Glutamatergic neuron (in vitro differentiated cells): ENCODE results near the gene FNDC11. TPM values are rescaled to one million over a fixed set of nuclear protein-coding genes. Genes with fewer than 3 reads are reported as not detected.

ENCODE experiments used
- DNase-seq: peaks from one replicate; pipeline ENCODE4 v3.0.0; 2022
- H3K27ac Mint-ChIP-seq: one replicate; pipeline ENCODE4 v1.8.0; 2020; ENCODE audit warnings: mild to moderate bottlenecking, mixed read lengths, inconsistent platforms; ENCODE audit not compliant: unreplicated experiment
- H3K27me3 Mint-ChIP-seq: one replicate; pipeline ENCODE4 v1.8.0; 2020; ENCODE audit warnings: mild to moderate bottlenecking, moderate library complexity, mixed read lengths, inconsistent platforms; ENCODE audit not compliant: unreplicated experiment
- H3K36me3 Mint-ChIP-seq: one replicate; pipeline ENCODE4 v1.8.0; 2020; ENCODE audit warnings: mild to moderate bottlenecking, mixed read lengths, inconsistent platforms; ENCODE audit not compliant: unreplicated experiment
- H3K4me1 Mint-ChIP-seq: one replicate; pipeline ENCODE4 v1.8.0; 2020; ENCODE audit warnings: mild to moderate bottlenecking, low read depth, mixed read lengths, inconsistent platforms; ENCODE audit not compliant: unreplicated experiment
- H3K4me3 Mint-ChIP-seq: one replicate; pipeline ENCODE4 v1.8.0; 2020; ENCODE audit warnings: mild to moderate bottlenecking, mixed read lengths, inconsistent platforms; ENCODE audit not compliant: unreplicated experiment
- H3K9me3 Mint-ChIP-seq: one replicate; pipeline ENCODE4 v1.8.0; 2020; ENCODE audit warnings: mild to moderate bottlenecking, moderate library complexity, mixed read lengths, inconsistent platforms; ENCODE audit not compliant: unreplicated experiment
- CTCF ChIP-seq: fragments of 200-600 bp; sonication (generic); IDR thresholded peaks from one replicate; pipeline ENCODE4 v1.5.0; 2021; ENCODE audit not compliant: partially characterized antibody, unreplicated experiment
- total RNA-seq: library from RNA; stranded (reverse); fragmentation: NEBNext Ultra II Directional; extraction: Animal tissue kit (Norgen Biotek cat#: 25700); gene quantifications from one replicate; pipeline ENCODE4 v1.2.1, GENCODE V29; 2021; ENCODE audit not compliant: unreplicated experiment

FNDC11 gene
- total RNA-seq, 1 donor from 2014 or later: 9.3 TPM

GRCh38 chr20:63543733-63544132 lies 10.2 kb upstream of the FNDC11 start:
- Mint-ChIP-seq H3K36me3 (peaks cover 5% of the 10 kb centered on the region), H3K4me3 (peak overlapping the region; percentile 51)

GRCh38 chr20:63544241-63544957 lies 9.6 kb upstream of the FNDC11 start:
- Mint-ChIP-seq H3K27me3 (peaks cover 4% of the 10 kb centered on the region), H3K27ac (no peak overlapping the region), H3K4me3 (no peak overlapping the region), H3K9me3 (peaks cover 8% of the 10 kb centered on the region), H3K36me3 (peaks cover 5% of the 10 kb centered on the region), H3K4me1 (peaks cover 3% of the 10 kb centered on the region)
- no peak for DNase-seq
- TF ChIP-seq CTCF: no peak

More at GRCh38 chr20:63543733-63544132, 10.2 kb upstream of the FNDC11 start:
- no peak for DNase-seq
- peaks cover 8% of the 10 kb centered on the region for H3K9me3 Mint-ChIP-seq
- H3K4me1 Mint-ChIP-seq: peaks cover 3% of the 10 kb centered on the region
- no peak for TF ChIP-seq CTCF
- H3K27me3 Mint-ChIP-seq: peaks cover 4% of the 10 kb centered on the region
- H3K27ac Mint-ChIP-seq: peak overlapping the region; percentile 59

DNA sequence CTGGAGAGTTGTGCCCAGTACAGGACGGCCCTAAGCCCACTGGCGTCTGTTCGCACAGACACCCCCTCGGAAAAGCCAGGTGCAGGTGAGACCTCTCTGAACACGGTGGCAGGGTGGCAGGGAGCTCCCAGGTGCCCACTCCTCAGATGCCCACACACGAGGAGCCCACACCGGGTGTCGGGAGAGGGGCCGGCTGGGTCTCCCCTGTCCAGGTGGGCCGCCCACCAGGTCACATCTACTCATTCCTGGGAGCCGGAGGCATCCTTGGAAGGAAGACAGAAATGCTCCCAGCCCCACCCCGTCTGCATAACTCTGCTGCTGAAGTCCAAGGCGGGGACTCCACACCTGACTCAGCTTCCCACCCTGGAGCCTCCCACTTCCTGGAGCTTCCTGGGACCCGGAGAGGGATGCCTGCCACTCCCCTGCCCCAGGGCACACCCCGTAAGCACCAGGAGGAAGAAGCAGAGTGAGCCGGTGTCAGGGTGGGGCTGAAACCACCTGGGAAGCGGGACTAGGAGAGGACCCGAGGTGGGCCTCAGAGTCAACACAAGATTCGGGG lies 8.9 kb upstream of the FNDC11 start:
- peaks cover 3% of the 10 kb centered on the region for H3K4me1 Mint-ChIP-seq
- peaks cover 8% of the 10 kb centered on the region for H3K9me3 Mint-ChIP-seq
- H3K27me3 Mint-ChIP-seq: peaks cover 4% of the 10 kb centered on the region
- no peak for DNase-seq
- TF ChIP-seq CTCF: no peak
- H3K27ac Mint-ChIP-seq: no peak overlapping the region
- peaks cover 5% of the 10 kb centered on the region for H3K36me3 Mint-ChIP-seq
- H3K4me3 Mint-ChIP-seq: no peak overlapping the region

DNA sequence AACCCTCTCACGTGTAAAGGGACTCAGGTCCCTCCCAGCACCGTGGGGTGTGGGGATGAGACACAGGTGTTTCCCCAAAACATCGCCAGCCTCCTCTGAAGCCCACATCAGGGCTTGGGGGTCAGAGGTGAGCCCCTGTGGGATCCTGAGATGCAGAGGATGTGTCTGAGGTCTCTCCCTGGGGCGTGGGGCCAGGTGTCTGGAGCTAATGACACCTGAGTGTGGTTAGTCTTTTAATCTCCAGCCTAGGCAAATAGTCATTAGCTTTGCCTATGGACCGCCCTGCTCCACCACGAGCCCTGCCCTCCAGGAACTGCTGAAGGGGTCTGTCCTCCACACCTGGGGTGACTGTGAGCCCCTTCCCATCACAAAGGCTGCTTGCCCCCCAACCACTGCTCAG lies 8.1 kb upstream of the FNDC11 start:
- Mint-ChIP-seq H3K27ac (no peak overlapping the region), H3K4me3 (no peak overlapping the region), H3K27me3 (peaks cover 4% of the 10 kb centered on the region)

More for the DNA sequence above, 8.1 kb upstream of the FNDC11 start:
- TF ChIP-seq CTCF: no peak
- no peak for DNase-seq
- H3K36me3 Mint-ChIP-seq: peaks cover 5% of the 10 kb centered on the region
- peaks cover 3% of the 10 kb centered on the region for H3K4me1 Mint-ChIP-seq
- H3K9me3 Mint-ChIP-seq: peaks cover 7% of the 10 kb centered on the region
